Aorta (tissue), 5 donors: Measurements from ENCODE around the gene WDR93. TPM values are rescaled to one million over a fixed set of nuclear protein-coding genes. Genes with fewer than 3 reads are reported as not detected.

Experiments
- ATAC-seq: fragments of 200-7000 bp; cut with Tn5 transposase; one replicate; pipeline ENCODE4 v1.9.1; 2022; ENCODE audit warnings: moderate library complexity; ENCODE audit not compliant: low FRiP score
- DNase-seq, 2 donors: peaks; one replicate each; pipeline ENCODE4 v3.0.0-alpha.2; 2020
- H3K27ac ChIP-seq, 2 donors: one replicate each; pipeline ENCODE4 v1.5.1; 2013; ENCODE audit warnings: low read length in 2 of 2, mild to moderate bottlenecking in 2 of 2, moderate library complexity in 2 of 2, control low read depth in 1 of 2, inconsistent platforms in 1 of 2, low read depth in 1 of 2
- H3K27me3 ChIP-seq, 2 donors: one replicate each; pipeline ENCODE4 v1.6.1; 2013; ENCODE audit warnings: control low read depth in 1 of 2, low read length in 1 of 2, mild to moderate bottlenecking in 1 of 2, moderate library complexity in 1 of 2; ENCODE audit not compliant: insufficient read depth in 2 of 2, control insufficient read depth in 1 of 2
- H3K36me3 ChIP-seq, 2 donors: one replicate each; pipeline ENCODE4 v1.6.1; 2013; ENCODE audit warnings: control low read depth in 1 of 2, low read length in 1 of 2, mild to moderate bottlenecking in 1 of 2; ENCODE audit not compliant: insufficient read depth in 2 of 2, control insufficient read depth in 1 of 2
- H3K4me1 ChIP-seq, 2 donors: one replicate each; pipeline ENCODE4 v1.6.1; 2013; ENCODE audit warnings: low read length in 2 of 2, control low read depth in 1 of 2, mild to moderate bottlenecking in 1 of 2, moderate library complexity in 1 of 2; ENCODE audit not compliant: insufficient read depth in 2 of 2, control insufficient read depth in 1 of 2
- H3K4me3 ChIP-seq, 2 donors: one replicate each; pipeline ENCODE4 v1.5.1; 2013; ENCODE audit warnings: low read length in 2 of 2, control low read depth in 1 of 2, mild to moderate bottlenecking in 1 of 2
- H3K9me3 ChIP-seq: one replicate; pipeline ENCODE4 v1.6.1; 2013; ENCODE audit warnings: mild to moderate bottlenecking, low read length; ENCODE audit not compliant: control insufficient read depth
- WGBS, 2 donors: extraction: QIAGEN DNeasy Blood & Tissue Kit; methylation state at CpG; one replicate each; pipeline ENCODE4 v1.1.7; 2013; 5-methylcytosine and 5-hydroxymethylcytosine counted together
- intact Hi-C, 2 donors: fragments of 100-400 bp; cut with DNase I; formaldehyde crosslinking; loops; one replicate each; pipeline versions ENCODE4 v1.14.2 to v1.15.0; 2022
- polyA plus RNA-seq, 2 donors: library from polyadenylated mRNA; stranded (reverse); fragments of 200-250 nt; gene quantifications; one replicate each; pipeline ENCODE4 v1.2.3, GENCODE V29; 2013
- total RNA-seq, 2 donors: library from RNA; stranded (reverse); fragmentation: NEBNext Ultra II Directional; extraction: Animal tissue kit (Norgen Biotek cat#: 25700); gene quantifications; one replicate each; pipeline ENCODE4 v1.2.1, GENCODE V29; 2021
- donor health status: healthy with polysubstance abuse.
- donor health status: Bipolar disorder and iron deficiency.
- donor health status: DM: no; HTN: no; CAD: no.
- donor health status: DM: no; HTN: no; CAD: no.
- donor health status: DM: yes; HTN: yes; CAD: no.

The WDR93 gene
- total and polyA plus RNA-seq, 4 donors, result 0.84 TPM; not detected in 3

- Histone ChIP-seq H3K27ac (no peak overlapping the region), H3K4me3 (no peak overlapping the region), H3K4me1 (peaks cover 0 to 4% of the 10 kb centered on the region in 2 donors), H3K36me3 (no peaks in the 10 kb centered on the region), H3K9me3 (no peaks in the 10 kb centered on the region), H3K27me3 (no peaks in the 10 kb centered on the region)
- intact Hi-C loops, result no loop called here
- DNase-seq (no peak), ATAC-seq (no peak)
- 84 to 85% methylated on average over 13 of the region's 13 CpGs for WGBS, 2 donors
These were observed 23.5 kb upstream of the WDR93 start for GRCh38 chr15:89666858-89667705.

GRCh38 chr15:89667706-89667960 is 23.0 kb upstream of the WDR93 start:
- intact Hi-C loops, result no loop called here
- no peak overlapping the region for H3K4me3 ChIP-seq
- ATAC-seq (no peak), DNase-seq (no peak)
- H3K9me3 ChIP-seq, result no peaks in the 10 kb centered on the region
- no peaks in the 10 kb centered on the region for H3K27me3 ChIP-seq
- H3K36me3 ChIP-seq, result no peaks in the 10 kb centered on the region
- no peak overlapping the region for H3K27ac ChIP-seq
- WGBS, 2 donors, result 97 to 99% methylated on average over 7 of the region's 7 CpGs
- H3K4me1 ChIP-seq, result peaks cover 0 to 4% of the 10 kb centered on the region in 2 donors

- ATAC-seq (no peak), DNase-seq (no peak)
- intact Hi-C loops, result no loop called here
- H3K27me3 ChIP-seq, result no peaks in the 10 kb centered on the region
- H3K4me3 ChIP-seq, result no peak overlapping the region
- H3K4me1 ChIP-seq, result peaks cover 0 to 4% of the 10 kb centered on the region in 2 donors
- no peaks in the 10 kb centered on the region for H3K9me3 ChIP-seq
- H3K27ac ChIP-seq, result no peak overlapping the region
- 96 to 98% methylated on average over 3 of the region's 3 CpGs for WGBS, 2 donors
- H3K36me3 ChIP-seq, result no peaks in the 10 kb centered on the region
These were observed 22.4 kb upstream of the WDR93 start for GRCh38 chr15:89668171-89668570.

GRCh38 chr15:89669309-89669865 is 21.2 kb upstream of the WDR93 start:
- H3K27me3 ChIP-seq, result no peaks in the 10 kb centered on the region
- no peak for ATAC-seq
- H3K4me3 ChIP-seq, result no peak overlapping the region
- 80 to 85% methylated on average over 8 to 9 of the region's 9 CpGs for WGBS, 2 donors
- no peaks in the 10 kb centered on the region for H3K36me3 ChIP-seq
- no peaks in the 10 kb centered on the region for H3K9me3 ChIP-seq
- DNase-seq, result peak in 1 of 2 donors; percentile 72
- intact Hi-C loops, result no loop called here
- no peak overlapping the region for H3K27ac ChIP-seq
- H3K4me1 ChIP-seq, result peaks cover 0 to 4% of the 10 kb centered on the region in 2 donors

GRCh38 chr15:89669941-89670340 is 20.7 kb upstream of the WDR93 start:
- H3K36me3 ChIP-seq, result no peaks in the 10 kb centered on the region
- H3K4me3 ChIP-seq, result no peak overlapping the region
- H3K27ac ChIP-seq, result no peak overlapping the region
- no peaks in the 10 kb centered on the region for H3K27me3 ChIP-seq
- H3K4me1 ChIP-seq, result peaks cover 0 to 4% of the 10 kb centered on the region in 2 donors
- intact Hi-C loops, result no loop called here
- DNase-seq, result no peak
- ATAC-seq, result no peak
- WGBS, 2 donors, result 92% methylated on average over 15 of the region's 15 CpGs
- H3K9me3 ChIP-seq, result no peaks in the 10 kb centered on the region

GRCh38 chr15:89670971-89671560 is 19.5 kb upstream of the WDR93 start:
- Histone ChIP-seq H3K9me3 (no peaks in the 10 kb centered on the region), H3K4me1 (peaks cover 0 to 4% of the 10 kb centered on the region in 2 donors), H3K36me3 (no peaks in the 10 kb centered on the region), H3K27ac (no peak overlapping the region), H3K27me3 (no peaks in the 10 kb centered on the region), H3K4me3 (no peak overlapping the region)
- ATAC-seq, result no peak
- intact Hi-C loops, result no loop called here
- 79 to 83% methylated on average over 12 of the region's 12 CpGs for WGBS, 2 donors
- peak in 1 of 2 donors; percentile 50 for DNase-seq

- H3K27me3 ChIP-seq, result no peaks in the 10 kb centered on the region
- no peak overlapping the region for H3K4me3 ChIP-seq
- intact Hi-C loops, result no loop called here
- H3K36me3 ChIP-seq, result no peaks in the 10 kb centered on the region
- H3K9me3 ChIP-seq, result no peaks in the 10 kb centered on the region
- no peak for ATAC-seq
- H3K4me1 ChIP-seq, result peaks cover 0 to 4% of the 10 kb centered on the region in 2 donors
- 48 to 51% methylated on average over 4 of the region's 4 CpGs for WGBS, 2 donors
- H3K27ac ChIP-seq, result peak overlapping the region in 1 of 2 donors; percentile 72
- no peak for DNase-seq
These were observed 18.9 kb upstream of the WDR93 start for GRCh38 chr15:89671687-89672086.

- DNase-seq, result peak; percentile 69 to 82
- peak; percentile 56 for ATAC-seq
- peaks cover 0 to 4% of the 10 kb centered on the region in 2 donors for H3K4me1 ChIP-seq
- intact Hi-C loops, result no loop called here
- no peak overlapping the region for H3K4me3 ChIP-seq
- peak overlapping the region; percentile 34 to 76 for H3K27ac ChIP-seq
- WGBS, 2 donors, result 11 to 19% methylated on average over 12 of the region's 12 CpGs
- no peaks in the 10 kb centered on the region for H3K36me3 ChIP-seq
- no peaks in the 10 kb centered on the region for H3K27me3 ChIP-seq
- no peaks in the 10 kb centered on the region for H3K9me3 ChIP-seq
These were observed 18.1 kb upstream of the WDR93 start for GRCh38 chr15:89672221-89673164.
